Thyroid gland (tissue), 4 donors: ENCODE measurements around the gene GALNT2.

Source experiments
- CTCF ChIP-seq, 6 experiments: fragments of 200-600 bp in 3 of 6; fragments of 450-650 bp in 3 of 6; sonication (generic) in 3 of 6; IDR thresholded peaks; one replicate each; pipeline ENCODE4 v1.5.1; 2016 to 2019; ENCODE audit warnings: antibody characterized with exemption in 6 of 6, mild to moderate bottlenecking in 2 of 6, inconsistent platforms in 1 of 6, moderate library complexity in 1 of 6
- POLR2A ChIP-seq, 2 donors: fragments of 450-650 bp; IDR thresholded peaks; one replicate each; pipeline ENCODE4 v1.6.1; 2017; ENCODE audit warnings: antibody characterized with exemption in 2 of 2, mild to moderate bottlenecking in 2 of 2, moderate library complexity in 1 of 2

GRCh38 chr1:230072866-230073265 is 5.8 kb downstream of the GALNT2 start:
- no peak for TF ChIP-seq CTCF (IDR thresholded peaks at IDR 0.05)
- TF ChIP-seq POLR2A (IDR thresholded peaks at IDR 0.05) = no peak
